GM21526 (cell line): ENCODE measurements around the gene PDPN.

ENCODE experiments used
- ATAC-seq: cut with Tn5 transposase; IDR thresholded peaks from one replicate; pipeline ENCODE4 v1.9.1; 2021; ENCODE audit warnings: moderate library complexity; ENCODE audit not compliant: unreplicated experiment, low FRiP score

PDPN gene

GRCh38 chr1:13616234-13616633, 32.6 kb downstream of the PDPN start:
- ATAC-seq, result no peak

GRCh38 chr1:13617108-13617507, 33.5 kb downstream of the PDPN start:
- ATAC-seq, result no peak

GRCh38 chr1:13617773-13618172, 34.1 kb downstream of the PDPN start:
- no peak for ATAC-seq

GRCh38 chr1:13618483-13618882, 34.9 kb downstream of the PDPN start:
- no peak for ATAC-seq

GRCh38 chr1:13619909-13620308, 36.3 kb downstream of the PDPN start:
- ATAC-seq, result no peak

GRCh38 chr1:13620825-13621224, 37.2 kb downstream of the PDPN start:
- no peak for ATAC-seq

GRCh38 chr1:13622446-13622845, 38.8 kb downstream of the PDPN start:
- no peak for ATAC-seq

GRCh38 chr1:13623021-13623637, 39.5 kb downstream of the PDPN start:
- ATAC-seq, result no peak

GRCh38 chr1:13624526-13624925, 40.9 kb downstream of the PDPN start:
- ATAC-seq, result no peak

GRCh38 chr1:13627127-13627526, 43.5 kb downstream of the PDPN start:
- no peak for ATAC-seq

GRCh38 chr1:13628218-13628617, 44.6 kb downstream of the PDPN start:
- ATAC-seq, result no peak

GRCh38 chr1:13628711-13629110, 45.1 kb downstream of the PDPN start:
- no peak for ATAC-seq

- ATAC-seq, result no peak
These were observed 58.8 kb downstream of the PDPN start for GRCh38 chr1:13642306-13643004.

GRCh38 chr1:13643017-13643416, 59.4 kb downstream of the PDPN start:
- no peak for ATAC-seq

- ATAC-seq, result no peak
These were observed 62.9 kb downstream of the PDPN start for GRCh38 chr1:13646521-13646920.

- ATAC-seq, result no peak
These were observed 67.6 kb downstream of the PDPN start for GRCh38 chr1:13651279-13651678.

- ATAC-seq, result no peak
These were observed 68.6 kb downstream of the PDPN start for GRCh38 chr1:13652238-13652637.

GRCh38 chr1:13661539-13661938, 77.9 kb downstream of the PDPN start:
- ATAC-seq, result no peak

GRCh38 chr1:13662493-13662892, 78.9 kb downstream of the PDPN start:
- no peak for ATAC-seq

- no peak for ATAC-seq
These were observed 80.3 kb downstream of the PDPN start for GRCh38 chr1:13663969-13664368.

GRCh38 chr1:13664451-13664850, 80.8 kb downstream of the PDPN start:
- ATAC-seq, result no peak

GRCh38 chr1:13666317-13666716, 82.7 kb downstream of the PDPN start:
- ATAC-seq, result no peak
